ENCODE data around the gene PRR7.

DNA sequence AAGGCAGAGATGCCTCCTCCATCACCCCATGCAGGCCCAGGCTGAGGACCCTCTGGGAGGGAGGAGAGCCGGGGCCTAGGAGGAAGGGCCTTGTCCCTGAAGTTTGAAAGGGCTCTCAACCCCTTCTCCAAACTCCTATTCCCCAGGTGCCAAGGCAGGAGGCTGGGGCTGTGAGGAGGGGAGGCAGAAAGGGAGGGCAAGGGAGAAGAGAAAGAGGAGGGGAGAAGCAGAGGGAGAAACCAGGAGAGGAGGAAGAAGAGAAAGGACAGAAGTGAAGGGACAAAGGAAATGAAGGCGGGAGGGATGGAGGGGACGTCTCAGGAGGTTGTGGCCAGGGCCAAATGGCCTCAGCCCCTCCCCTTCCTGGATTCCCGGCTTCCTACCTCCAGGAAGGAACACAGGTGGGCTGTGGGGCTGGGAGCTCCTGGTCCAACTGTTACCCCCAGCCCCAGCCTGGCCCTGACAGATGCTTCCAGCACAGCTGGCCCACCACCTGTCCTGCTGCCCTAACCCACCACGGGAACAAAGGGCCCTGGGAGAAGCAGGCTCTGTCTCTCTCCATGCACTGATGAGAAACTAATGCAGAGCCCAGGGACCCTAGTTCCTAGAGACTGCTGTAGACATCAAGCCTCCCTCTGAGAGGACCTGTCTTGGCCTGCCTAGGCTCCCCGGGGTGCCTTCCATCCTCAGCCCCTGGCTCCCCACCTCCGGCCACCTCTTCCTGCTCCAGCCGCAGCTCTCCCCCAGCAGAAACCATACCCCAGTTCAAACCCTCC is 23.3 kb downstream of the PRR7 start:
- TF ChIP-seq EZH2phosphoT487 (IDR thresholded peaks at IDR 0.05; ENCODE audit: borderline replicate concordance, low read length) (no peak), EZH2 (IDR thresholded peaks at IDR 0.05; ENCODE audit: low read length, unreplicated experiment) (no peak)
- TF ChIP-seq, protein P1, sequence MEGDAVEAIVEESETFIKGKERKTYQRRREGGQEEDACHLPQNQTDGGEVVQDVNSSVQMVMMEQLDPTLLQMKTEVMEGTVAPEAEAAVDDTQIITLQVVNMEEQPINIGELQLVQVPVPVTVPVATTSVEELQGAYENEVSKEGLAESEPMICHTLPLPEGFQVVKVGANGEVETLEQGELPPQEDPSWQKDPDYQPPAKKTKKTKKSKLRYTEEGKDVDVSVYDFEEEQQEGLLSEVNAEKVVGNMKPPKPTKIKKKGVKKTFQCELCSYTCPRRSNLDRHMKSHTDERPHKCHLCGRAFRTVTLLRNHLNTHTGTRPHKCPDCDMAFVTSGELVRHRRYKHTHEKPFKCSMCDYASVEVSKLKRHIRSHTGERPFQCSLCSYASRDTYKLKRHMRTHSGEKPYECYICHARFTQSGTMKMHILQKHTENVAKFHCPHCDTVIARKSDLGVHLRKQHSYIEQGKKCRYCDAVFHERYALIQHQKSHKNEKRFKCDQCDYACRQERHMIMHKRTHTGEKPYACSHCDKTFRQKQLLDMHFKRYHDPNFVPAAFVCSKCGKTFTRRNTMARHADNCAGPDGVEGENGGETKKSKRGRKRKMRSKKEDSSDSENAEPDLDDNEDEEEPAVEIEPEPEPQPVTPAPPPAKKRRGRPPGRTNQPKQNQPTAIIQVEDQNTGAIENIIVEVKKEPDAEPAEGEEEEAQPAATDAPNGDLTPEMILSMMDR (conservative IDR thresholded peaks at IDR 0.05; ENCODE audit: low read depth, low read length): no peak
